Kidney epithelial cell (primary cell): ENCODE results near the gene HEPACAM. TPM values are rescaled to one million over a fixed set of nuclear protein-coding genes. Genes with fewer than 3 reads are reported as not detected.

ENCODE experiments used
- DNase-seq: peaks from one replicate; pipeline ENCODE4 v3.0.0-alpha.2; 2010; ENCODE audit warnings: low read depth
- H3K27me3 ChIP-seq: 2 replicates; pipeline ENCODE4 v1.6.0; 2011; ENCODE audit warnings: low read length; ENCODE audit not compliant: control insufficient read depth, insufficient read depth
- H3K36me3 ChIP-seq: 2 replicates; pipeline ENCODE4 v1.5.1; 2011; ENCODE audit warnings: low read length; ENCODE audit not compliant: control insufficient read depth, insufficient read depth
- H3K4me3 ChIP-seq: 2 replicates; pipeline ENCODE4 v1.5.1; 2011; ENCODE audit warnings: low read depth, mild to moderate bottlenecking, control low read depth, low read length
- total RNA-seq: library from RNA; depleted of rRNA; stranded (reverse); fragments of >200 nt; gene quantifications from 2 replicates; pipeline ENCODE4 v1.2.3, GENCODE V29; 2015
- TF ChIP-seq, protein P1 (sequence below): IDR thresholded peaks from 2 replicates; pipeline ENCODE4 v1.5.1; 2011; ENCODE audit warnings: mild to moderate bottlenecking, moderate library complexity, low read length, control low read depth, inconsistent platforms; ENCODE audit not compliant: insufficient read depth, poor library complexity, severe bottlenecking

Gene HEPACAM
- total RNA-seq, 1 donor from 2014 or later: 0.17 TPM

DNA sequence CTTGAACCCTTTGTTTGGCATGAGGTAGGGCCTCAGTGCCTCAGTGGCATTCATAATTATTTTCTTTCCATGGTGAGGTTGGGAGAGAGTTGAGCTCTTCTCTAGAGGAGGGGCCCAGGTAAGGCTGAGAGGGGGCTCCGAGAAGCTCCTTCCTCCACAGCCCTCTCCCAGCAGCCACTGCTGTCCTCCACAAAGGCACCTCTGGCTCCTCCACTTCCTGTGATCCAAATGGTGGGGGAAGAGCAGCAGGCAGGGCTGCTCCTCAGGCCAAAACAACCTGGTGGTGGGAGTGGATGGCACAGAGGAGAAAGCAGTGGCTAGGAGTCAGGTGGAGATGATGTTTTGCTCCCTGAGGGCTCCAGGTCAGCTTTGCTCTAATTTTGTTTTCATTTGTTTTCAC lies 51.5 kb downstream of the HEPACAM start:
- H3K4me3 ChIP-seq: no peak overlapping the region
- H3K36me3 ChIP-seq: no peaks in the 10 kb centered on the region
- no peak for DNase-seq
- TF ChIP-seq, protein P1, sequence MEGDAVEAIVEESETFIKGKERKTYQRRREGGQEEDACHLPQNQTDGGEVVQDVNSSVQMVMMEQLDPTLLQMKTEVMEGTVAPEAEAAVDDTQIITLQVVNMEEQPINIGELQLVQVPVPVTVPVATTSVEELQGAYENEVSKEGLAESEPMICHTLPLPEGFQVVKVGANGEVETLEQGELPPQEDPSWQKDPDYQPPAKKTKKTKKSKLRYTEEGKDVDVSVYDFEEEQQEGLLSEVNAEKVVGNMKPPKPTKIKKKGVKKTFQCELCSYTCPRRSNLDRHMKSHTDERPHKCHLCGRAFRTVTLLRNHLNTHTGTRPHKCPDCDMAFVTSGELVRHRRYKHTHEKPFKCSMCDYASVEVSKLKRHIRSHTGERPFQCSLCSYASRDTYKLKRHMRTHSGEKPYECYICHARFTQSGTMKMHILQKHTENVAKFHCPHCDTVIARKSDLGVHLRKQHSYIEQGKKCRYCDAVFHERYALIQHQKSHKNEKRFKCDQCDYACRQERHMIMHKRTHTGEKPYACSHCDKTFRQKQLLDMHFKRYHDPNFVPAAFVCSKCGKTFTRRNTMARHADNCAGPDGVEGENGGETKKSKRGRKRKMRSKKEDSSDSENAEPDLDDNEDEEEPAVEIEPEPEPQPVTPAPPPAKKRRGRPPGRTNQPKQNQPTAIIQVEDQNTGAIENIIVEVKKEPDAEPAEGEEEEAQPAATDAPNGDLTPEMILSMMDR: no peak
- no peaks in the 10 kb centered on the region for H3K27me3 ChIP-seq

DNA sequence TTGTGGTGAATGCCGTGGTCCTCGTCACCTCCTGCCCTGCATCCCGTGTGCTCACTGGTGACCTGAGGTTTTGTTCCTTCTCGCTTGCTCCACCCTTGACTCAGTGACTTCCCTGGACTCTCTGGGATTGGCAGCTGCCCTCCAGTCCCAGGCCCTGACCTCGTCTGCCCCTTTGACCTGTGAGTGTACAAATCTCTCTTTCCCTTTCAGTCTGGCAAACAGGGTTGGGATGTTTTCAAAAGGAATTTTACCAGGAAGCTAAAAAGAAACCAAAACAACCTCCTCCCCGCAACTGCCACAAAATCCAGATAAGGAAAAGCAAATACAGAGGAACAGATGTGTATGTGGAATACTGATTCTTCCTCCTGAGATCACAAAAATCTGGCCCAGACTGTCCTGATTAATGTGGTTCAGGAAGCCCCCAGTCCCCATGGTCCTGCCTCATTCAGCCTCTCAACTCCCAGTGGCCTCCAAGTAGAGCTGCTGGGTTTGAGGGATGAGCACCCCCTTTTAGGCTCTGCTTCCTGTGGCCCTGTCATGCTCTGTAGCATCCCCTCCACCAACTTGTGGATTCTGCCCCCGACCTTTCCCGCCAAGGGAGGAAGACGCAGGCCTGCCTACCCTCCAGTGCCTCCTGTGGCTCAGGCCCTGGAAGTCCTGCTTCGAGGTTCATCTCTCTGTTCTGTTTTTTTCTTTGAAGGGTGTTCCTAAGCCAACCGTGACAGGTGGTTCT lies 53.3 kb downstream of the HEPACAM start:
- H3K36me3 ChIP-seq: no peaks in the 10 kb centered on the region
- TF ChIP-seq, protein P1: no peak
- no peak for DNase-seq
- no peak overlapping the region for H3K4me3 ChIP-seq
- H3K27me3 ChIP-seq: no peaks in the 10 kb centered on the region

DNA sequence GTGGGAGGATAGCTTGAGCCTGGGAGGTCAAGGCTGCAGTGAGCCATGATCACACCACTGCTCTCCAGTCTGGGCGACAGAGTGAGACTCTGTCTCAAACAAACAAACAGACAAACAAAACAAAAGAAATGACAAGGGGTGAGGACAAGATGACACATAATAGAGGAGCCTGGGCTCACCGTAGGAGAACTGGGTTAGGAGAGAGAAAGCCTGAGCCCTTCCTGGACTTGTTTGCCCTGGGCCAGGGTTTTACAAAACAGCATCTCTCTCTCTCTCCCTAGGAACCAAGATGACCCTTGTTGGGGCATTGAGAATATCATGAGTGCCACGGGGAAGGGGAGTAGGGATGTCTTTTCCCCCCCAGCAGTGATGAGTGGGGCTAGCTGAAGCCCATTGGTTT lies 54.9 kb downstream of the HEPACAM start:
- Histone ChIP-seq H3K27me3 (peaks cover 2% of the 10 kb centered on the region), H3K4me3 (no peak overlapping the region), H3K36me3 (no peaks in the 10 kb centered on the region)
- DNase-seq: no peak
- TF ChIP-seq, protein P1: no peak

DNA sequence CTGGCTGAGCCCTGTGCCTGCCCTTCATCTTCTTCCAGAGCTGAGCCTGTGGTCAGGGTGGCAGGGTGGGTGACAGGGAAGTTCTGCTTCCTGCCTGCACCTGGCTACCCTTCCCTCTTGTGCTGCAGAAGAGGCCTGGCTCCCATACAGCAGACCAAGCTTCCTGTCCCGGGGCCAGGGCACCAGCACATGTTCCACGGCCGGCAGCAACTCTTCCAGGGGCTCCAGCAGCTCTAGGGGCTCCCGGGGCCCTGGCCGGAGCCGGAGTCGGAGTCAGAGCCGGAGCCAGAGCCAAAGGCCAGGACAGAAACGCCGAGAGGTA lies 55.6 kb downstream of the HEPACAM start:
- TF ChIP-seq, protein P1: no peak
- no peak for DNase-seq
- H3K36me3 ChIP-seq: no peaks in the 10 kb centered on the region
- peaks cover 8% of the 10 kb centered on the region for H3K27me3 ChIP-seq
- H3K4me3 ChIP-seq: no peak overlapping the region

DNA sequence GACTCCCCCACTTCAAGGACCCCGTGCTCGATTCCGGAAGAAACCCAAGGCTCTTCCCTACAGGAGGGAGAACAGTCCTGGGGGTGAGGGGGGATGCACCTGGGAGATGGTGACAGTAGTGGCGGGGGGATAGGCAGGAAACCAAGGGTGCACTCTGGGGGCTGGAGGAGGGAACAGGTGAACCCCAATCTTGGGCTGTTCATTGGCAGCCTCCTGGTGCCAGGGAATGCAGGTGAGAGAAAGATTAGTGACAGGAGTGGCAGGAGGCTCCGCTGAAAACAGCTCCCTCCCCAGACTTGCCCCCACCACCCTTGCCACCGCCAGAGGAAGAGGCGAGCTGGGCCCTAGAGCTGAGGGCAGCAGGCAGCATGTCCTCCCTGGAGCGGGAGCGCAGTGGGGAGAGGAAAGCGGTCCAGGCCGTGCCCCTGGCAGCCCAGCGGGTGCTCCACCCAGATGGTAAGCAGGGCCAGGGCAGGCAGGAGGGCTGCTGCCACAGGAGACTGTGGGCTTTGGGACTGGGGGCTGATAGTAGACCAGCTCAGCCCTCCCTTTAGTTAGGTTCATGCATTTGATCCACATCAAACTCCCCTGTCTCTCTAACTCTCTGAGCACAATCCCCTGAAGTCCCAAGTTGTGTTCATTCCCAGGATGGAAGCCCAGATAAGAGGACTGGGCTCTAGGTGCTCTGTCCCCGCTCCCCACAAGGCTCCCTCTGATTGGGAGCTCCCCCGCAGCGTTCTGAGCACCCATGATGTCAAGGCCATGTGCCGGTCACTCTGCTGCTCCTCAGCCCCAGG lies 56.2 kb downstream of the HEPACAM start:
- H3K36me3 ChIP-seq: no peaks in the 10 kb centered on the region
- H3K27me3 ChIP-seq: peaks cover 8% of the 10 kb centered on the region
- TF ChIP-seq, protein P1: no peak
- DNase-seq: no peak
- H3K4me3 ChIP-seq: no peak overlapping the region
